Measurements from ENCODE around the gene KRT84.
"Not testable (repeated sequence)": the region's sequence is repeated elsewhere in the genome, so short reads cannot be mapped to it uniquely, and the experiment has no call there.

Gene KRT84

GRCh38 chr12:52411815-52412214, 26.4 kb upstream of the KRT84 start:
- no peak for DNase-seq (ENCODE audit: low spot score)

- DNase-seq (ENCODE audit: low spot score) = not testable (repeated sequence)
Observed at GRCh38 chr12:52410589-52411248, 25.3 kb upstream of the KRT84 start.

- DNase-seq (ENCODE audit: low spot score) = no peak
Observed at GRCh38 chr12:52407918-52408317, 22.5 kb upstream of the KRT84 start.

GRCh38 chr12:52405922-52406385, 20.5 kb upstream of the KRT84 start, which contains the start of gene KRT82:
TSS of gene KRT82 (minus strand) at chr12:52406335. CDS start at chr12:52406277, 58 bp downstream.
- no peak for DNase-seq (ENCODE audit: low spot score)

GRCh38 chr12:52404951-52405350, 19.5 kb upstream of the KRT84 start:
- no peak for DNase-seq (ENCODE audit: low spot score)

GRCh38 chr12:52403561-52403960, 18.1 kb upstream of the KRT84 start:
- no peak for DNase-seq (ENCODE audit: low spot score)

GRCh38 chr12:52402873-52403540, 17.6 kb upstream of the KRT84 start:
- no peak for DNase-seq (ENCODE audit: low spot score)

GRCh38 chr12:52402377-52402776, 16.9 kb upstream of the KRT84 start:
- no peak for DNase-seq (ENCODE audit: low spot score)

GRCh38 chr12:52401926-52402325, 16.5 kb upstream of the KRT84 start:
- no peak for DNase-seq (ENCODE audit: low spot score)

GRCh38 chr12:52401526-52401925, 16.1 kb upstream of the KRT84 start:
- no peak for DNase-seq (ENCODE audit: low spot score)

- DNase-seq (ENCODE audit: low spot score) = no peak
Observed at GRCh38 chr12:52400906-52401305, 15.5 kb upstream of the KRT84 start.

- no peak for DNase-seq (ENCODE audit: low spot score)
Observed at GRCh38 chr12:52399756-52400155, 14.3 kb upstream of the KRT84 start.

- DNase-seq (ENCODE audit: low spot score) = peak; percentile 19
Observed at GRCh38 chr12:52398176-52398575, 12.7 kb upstream of the KRT84 start.

GRCh38 chr12:52396656-52397055, 11.2 kb upstream of the KRT84 start:
- no peak for DNase-seq (ENCODE audit: low spot score)

GRCh38 chr12:52395761-52396434, 10.4 kb upstream of the KRT84 start:
- DNase-seq (ENCODE audit: low spot score) = peak; percentile 20

GRCh38 chr12:52394836-52395405, 9.5 kb upstream of the KRT84 start:
- DNase-seq (ENCODE audit: low spot score) = no peak

- DNase-seq (ENCODE audit: low spot score) = no peak
Observed at GRCh38 chr12:52392465-52393007, 7.1 kb upstream of the KRT84 start.

- DNase-seq (ENCODE audit: low spot score) = no peak
Observed at GRCh38 chr12:52391618-52392002, 6.2 kb upstream of the KRT84 start.

GRCh38 chr12:52390739-52391617, 5.5 kb upstream of the KRT84 start:
- peak; percentile 44 for DNase-seq (ENCODE audit: low spot score)

GRCh38 chr12:52389313-52390207, 4.1 kb upstream of the KRT84 start:
- no peak for DNase-seq (ENCODE audit: low spot score)

Data from NAMALWA (cell line).